A549 (cell line): ENCODE data around the gene SNAPC5.
A peak's percentile ranks its signal among the peaks of the same experiment; 100 is the strongest.

Experiments used
- ELK1 ChIP-seq: fragments of 150-350 bp; IDR thresholded peaks from 2 replicates; pipeline ENCODE4 v1.6.1; 2014; ENCODE audit warnings: low read depth, mild to moderate bottlenecking, low read length
- POLR2A ChIP-seq: IDR thresholded peaks from 2 replicates; pipeline ENCODE4 v1.6.1; 2012; ENCODE audit warnings: mild to moderate bottlenecking, low read length
- RAD21 ChIP-seq, 2 experiments: fragments of >200 bp in 1 of 2; sonication (Bioruptor Twin) in 1 of 2; formaldehyde crosslinking in 1 of 2; IDR thresholded peaks in 1 of 2; conservative IDR thresholded peaks in 1 of 2; 2 replicates in 1 of 2; 3 replicates in 1 of 2; pipeline ENCODE4 v1.6.1; 2012 to 2018; ENCODE audit warnings: inconsistent platforms in 1 of 2
- ZC3H11A ChIP-seq: fragments of 450-650 bp; IDR thresholded peaks from 2 replicates; pipeline ENCODE4 v1.6.1; 2014; ENCODE audit warnings: antibody characterized with exemption, mild to moderate bottlenecking
- TF ChIP-seq, protein P1 (sequence below): fragments of >200 bp; sonication (Bioruptor Twin); formaldehyde crosslinking; IDR thresholded peaks from 3 replicates; pipeline ENCODE4 v1.5.1; 2016

- TF ChIP-seq, protein P1, sequence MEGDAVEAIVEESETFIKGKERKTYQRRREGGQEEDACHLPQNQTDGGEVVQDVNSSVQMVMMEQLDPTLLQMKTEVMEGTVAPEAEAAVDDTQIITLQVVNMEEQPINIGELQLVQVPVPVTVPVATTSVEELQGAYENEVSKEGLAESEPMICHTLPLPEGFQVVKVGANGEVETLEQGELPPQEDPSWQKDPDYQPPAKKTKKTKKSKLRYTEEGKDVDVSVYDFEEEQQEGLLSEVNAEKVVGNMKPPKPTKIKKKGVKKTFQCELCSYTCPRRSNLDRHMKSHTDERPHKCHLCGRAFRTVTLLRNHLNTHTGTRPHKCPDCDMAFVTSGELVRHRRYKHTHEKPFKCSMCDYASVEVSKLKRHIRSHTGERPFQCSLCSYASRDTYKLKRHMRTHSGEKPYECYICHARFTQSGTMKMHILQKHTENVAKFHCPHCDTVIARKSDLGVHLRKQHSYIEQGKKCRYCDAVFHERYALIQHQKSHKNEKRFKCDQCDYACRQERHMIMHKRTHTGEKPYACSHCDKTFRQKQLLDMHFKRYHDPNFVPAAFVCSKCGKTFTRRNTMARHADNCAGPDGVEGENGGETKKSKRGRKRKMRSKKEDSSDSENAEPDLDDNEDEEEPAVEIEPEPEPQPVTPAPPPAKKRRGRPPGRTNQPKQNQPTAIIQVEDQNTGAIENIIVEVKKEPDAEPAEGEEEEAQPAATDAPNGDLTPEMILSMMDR = peak; percentile 100
- peak; percentile 36 to 67 for TF ChIP-seq RAD21 (conservative IDR thresholded peaks at IDR 0.05 in 1 of 2, IDR thresholded peaks at IDR 0.05 in 1 of 2)
- no peak for TF ChIP-seq ELK1
- peak; percentile 87 for TF ChIP-seq POLR2A
- TF ChIP-seq ZC3H11A = no peak
Measured at GRCh38 chr15:66497502-66498455, at the start of gene SNAPC5.
